RWPE1 (cell line): ENCODE measurements around the gene AOC2.
A peak's percentile ranks its signal among the peaks of the same experiment; 100 is the strongest.

Experiments
- CTCF ChIA-PET: fragments of 350-600 bp; sonication (Branson Sonifier 250); formaldehyde crosslinking; extraction: SDS; loops from one replicate; lab custom pipeline; 2021; lab: Yijun Ruan, JAX
- POLR2A ChIA-PET: fragments of 400-600 bp; formaldehyde crosslinking; extraction: SDS; loops from one replicate; lab custom pipeline; 2020; ENCODE audit warnings: antibody characterized with exemption; ENCODE audit not compliant: low non-redundant PET; lab: Yijun Ruan, JAX
- DNase-seq: peaks from one replicate; pipeline ENCODE4 v3.0.0; 2012; ENCODE audit warnings: low spot score
- H3K27ac ChIP-seq: fragments of 450-650 bp; 2 replicates; pipeline ENCODE4 v1.5.1; 2017
- TF ChIP-seq, protein P1 (sequence below): fragments of 450-650 bp; conservative IDR thresholded peaks from 2 replicates; pipeline ENCODE4 v1.5.1; 2017; ENCODE audit warnings: low read depth, mild to moderate bottlenecking

The AOC2 gene

DNA sequence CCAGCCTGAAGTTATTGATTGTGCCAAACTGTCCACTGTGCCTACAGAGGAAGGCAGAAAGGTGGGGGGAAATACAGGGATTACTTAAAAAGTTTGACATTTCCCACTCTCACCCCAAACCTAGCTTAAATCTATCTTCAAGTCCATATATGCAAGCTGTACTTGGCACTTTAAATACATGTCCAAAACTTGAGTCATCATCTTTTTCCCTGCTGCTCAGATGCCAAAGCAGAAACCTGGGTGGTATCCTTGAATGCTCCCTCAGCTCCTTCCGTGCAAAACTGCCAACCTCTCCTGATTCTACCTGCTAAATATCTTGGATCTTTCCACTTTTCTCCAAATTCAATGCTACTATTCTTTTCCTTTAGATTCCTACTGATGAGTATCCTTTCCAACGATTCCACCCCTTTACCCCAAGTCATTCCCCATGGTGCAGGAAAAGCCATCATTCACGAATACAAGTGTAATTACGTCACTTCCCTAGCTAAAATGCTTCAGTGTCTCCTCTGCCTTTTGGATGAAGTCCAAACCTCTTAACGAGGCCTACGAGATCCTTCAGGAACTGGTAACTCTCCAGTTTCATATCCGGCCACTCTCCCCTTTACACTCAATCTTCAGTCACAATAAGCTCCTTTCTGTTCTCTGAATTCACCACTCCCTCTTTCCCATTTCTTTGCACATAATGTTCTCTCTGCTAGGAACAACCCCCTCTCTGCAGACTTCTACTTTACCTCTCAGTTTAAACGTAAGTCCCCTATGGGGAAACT lies 29.6 kb upstream of the AOC2 start:
- peak overlapping the region; percentile 28; the same call in 1 of the 2 replicates for H3K27ac ChIP-seq
- no peak for DNase-seq
- ChIA-PET POLR2A (no interaction called here), CTCF (interaction anchor here (0.7 to 1.1 kb wide), 2 partner anchors 28 to 209 kb away, joined by 3 read pairs; no protein-coding TSS in a partner anchor)
- TF ChIP-seq, protein P1, sequence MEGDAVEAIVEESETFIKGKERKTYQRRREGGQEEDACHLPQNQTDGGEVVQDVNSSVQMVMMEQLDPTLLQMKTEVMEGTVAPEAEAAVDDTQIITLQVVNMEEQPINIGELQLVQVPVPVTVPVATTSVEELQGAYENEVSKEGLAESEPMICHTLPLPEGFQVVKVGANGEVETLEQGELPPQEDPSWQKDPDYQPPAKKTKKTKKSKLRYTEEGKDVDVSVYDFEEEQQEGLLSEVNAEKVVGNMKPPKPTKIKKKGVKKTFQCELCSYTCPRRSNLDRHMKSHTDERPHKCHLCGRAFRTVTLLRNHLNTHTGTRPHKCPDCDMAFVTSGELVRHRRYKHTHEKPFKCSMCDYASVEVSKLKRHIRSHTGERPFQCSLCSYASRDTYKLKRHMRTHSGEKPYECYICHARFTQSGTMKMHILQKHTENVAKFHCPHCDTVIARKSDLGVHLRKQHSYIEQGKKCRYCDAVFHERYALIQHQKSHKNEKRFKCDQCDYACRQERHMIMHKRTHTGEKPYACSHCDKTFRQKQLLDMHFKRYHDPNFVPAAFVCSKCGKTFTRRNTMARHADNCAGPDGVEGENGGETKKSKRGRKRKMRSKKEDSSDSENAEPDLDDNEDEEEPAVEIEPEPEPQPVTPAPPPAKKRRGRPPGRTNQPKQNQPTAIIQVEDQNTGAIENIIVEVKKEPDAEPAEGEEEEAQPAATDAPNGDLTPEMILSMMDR, result no peak

DNA sequence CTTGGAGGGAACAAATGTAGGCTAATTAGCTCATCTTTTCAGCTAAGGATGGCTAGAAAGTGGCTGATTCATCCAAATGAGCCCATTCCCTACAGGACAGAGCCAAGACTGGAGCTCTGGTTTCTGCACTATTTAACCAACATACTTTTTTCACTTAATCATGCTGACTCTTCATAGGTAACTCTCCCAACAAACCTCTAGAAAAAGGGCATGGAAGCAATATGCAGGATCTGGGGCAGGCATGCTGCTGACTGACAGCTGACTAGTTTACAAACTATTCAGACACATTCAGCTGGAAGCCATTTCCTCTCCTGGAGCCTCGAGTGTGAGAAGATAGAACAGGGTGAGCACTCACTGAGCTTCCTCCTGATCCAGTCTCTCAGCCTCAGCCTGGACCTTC lies 26.5 kb upstream of the AOC2 start:
- no peak overlapping the region for H3K27ac ChIP-seq
- no peak for DNase-seq
- POLR2A ChIA-PET, result no interaction called here
- TF ChIP-seq, protein P1, result no peak
- CTCF ChIA-PET, result interaction anchor here (0.7 kb wide), 1 partner anchor 12 kb away, joined by 5 read pairs; no protein-coding TSS in a partner anchor

DNA sequence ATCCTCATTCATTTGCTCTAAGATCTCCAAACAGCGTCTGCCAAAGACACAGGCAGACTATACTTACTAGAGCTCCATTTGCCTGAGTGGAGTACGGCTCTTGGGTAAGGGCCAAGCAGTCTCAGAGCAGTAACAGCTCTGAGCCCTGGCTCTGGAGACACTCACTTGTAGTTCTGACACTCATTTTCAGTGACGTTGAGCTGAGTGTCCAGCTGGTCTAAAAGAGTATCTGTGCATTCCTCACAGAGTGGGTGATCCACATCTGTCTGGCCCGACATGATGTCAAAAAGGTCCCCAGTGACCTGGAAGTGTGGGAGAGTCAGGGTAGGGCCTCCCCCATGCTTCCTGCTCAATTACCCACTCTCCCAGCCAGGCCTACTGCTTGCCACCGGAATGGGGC lies 26.0 kb upstream of the AOC2 start:
- ChIA-PET POLR2A (no interaction called here), CTCF (interaction anchor here (0.7 kb wide), 1 partner anchor 12 kb away, joined by 5 read pairs; no protein-coding TSS in a partner anchor)
- DNase-seq, result no peak
- TF ChIP-seq, protein P1, result no peak
- H3K27ac ChIP-seq, result no peak overlapping the region

DNA sequence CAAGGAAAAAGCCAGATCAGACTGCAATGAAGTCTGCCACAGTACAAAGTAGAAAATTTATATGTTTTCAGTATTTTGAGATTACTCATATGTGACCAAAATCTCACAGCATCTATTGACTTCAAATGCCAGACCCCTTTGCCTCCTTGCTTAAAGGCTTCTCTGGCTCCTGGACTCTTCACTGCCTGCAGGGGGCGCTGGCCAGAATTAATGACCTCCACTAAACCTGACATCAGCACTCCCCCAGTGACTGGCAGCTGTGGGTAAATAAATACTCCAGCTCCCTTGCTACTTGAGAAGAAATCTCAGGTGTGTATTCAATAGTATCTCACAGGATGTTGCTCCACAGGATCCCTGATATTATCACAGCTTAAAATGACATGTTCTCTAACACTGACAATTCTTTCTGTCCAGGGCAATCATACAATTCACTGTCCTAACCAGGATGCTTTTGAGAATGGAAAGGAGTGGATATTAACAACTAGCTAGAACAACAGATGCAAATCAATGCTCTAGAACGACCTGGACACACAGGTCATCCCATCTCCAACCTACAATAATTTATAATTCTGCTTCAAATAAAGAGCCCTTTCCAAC lies 24.3 kb upstream of the AOC2 start:
- ChIA-PET POLR2A (no interaction called here), CTCF (interaction anchor here (0.5 to 0.7 kb wide), 2 partner anchors 9 to 951 kb away, joined by 3 to 4 read pairs; no protein-coding TSS in a partner anchor)
- no peak for DNase-seq
- TF ChIP-seq, protein P1, result peak; percentile 77
- H3K27ac ChIP-seq, result no peak overlapping the region

DNA sequence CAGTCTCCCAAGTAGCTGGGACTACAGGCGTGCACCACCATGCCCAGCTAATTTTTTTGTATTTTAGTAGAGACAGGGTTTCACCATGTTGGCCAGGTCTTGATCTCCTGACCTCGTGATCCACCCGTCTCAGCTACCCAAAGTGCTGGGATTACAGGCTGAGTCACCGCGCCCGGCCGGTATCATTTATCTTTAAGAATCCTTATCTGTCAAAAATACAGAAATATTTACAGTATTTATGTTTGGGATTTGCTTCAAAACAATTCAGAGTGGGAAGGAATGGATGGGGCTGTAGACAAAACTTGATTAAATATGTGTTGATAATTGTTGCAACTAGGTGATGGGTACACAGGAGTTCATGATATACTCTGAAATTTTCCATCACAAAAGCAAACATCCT lies 23.2 kb upstream of the AOC2 start:
- DNase-seq, result no peak
- POLR2A ChIA-PET, result no interaction called here
- CTCF ChIA-PET, result interaction anchor here (0.7 to 1.2 kb wide), 3 partner anchors 11 to 969 kb away, joined by 3 to 5 read pairs (median 4); partner anchors contain the start of genes CNTD1 and COA3
- TF ChIP-seq, protein P1, result no peak
- H3K27ac ChIP-seq, result no peak overlapping the region

DNA sequence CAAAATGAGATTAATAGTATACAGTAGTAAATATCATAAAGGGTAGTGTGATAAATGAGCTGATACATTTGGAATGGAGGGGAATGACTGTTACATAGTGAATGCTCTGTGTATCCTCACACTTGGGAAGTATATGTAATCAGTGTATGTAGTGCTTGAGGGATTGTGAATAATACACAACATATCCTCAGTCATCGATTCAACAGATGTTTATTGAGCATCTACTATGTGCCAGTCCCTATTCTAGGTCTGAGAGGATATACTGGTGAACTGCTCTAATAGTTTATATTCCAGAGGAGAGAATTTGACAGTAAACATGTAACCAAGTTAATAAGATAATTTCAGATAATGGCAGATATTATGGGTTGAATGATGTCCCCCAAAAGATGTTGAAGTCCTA lies 16.9 kb upstream of the AOC2 start:
- CTCF ChIA-PET, result interaction anchor here (0.5 kb wide), 1 partner anchor 445 kb away, joined by 5 read pairs; no protein-coding TSS in a partner anchor
- POLR2A ChIA-PET, result no interaction called here
- DNase-seq, result no peak
- TF ChIP-seq, protein P1, result no peak
- no peak overlapping the region for H3K27ac ChIP-seq
